Measurements from ENCODE around the gene SLC4A9. TPM values are rescaled to one million over a fixed set of nuclear protein-coding genes. Genes with fewer than 3 reads are reported as not detected.
A peak's percentile ranks its signal among the peaks of the same experiment; 100 is the strongest.

The SLC4A9 gene
- polyA plus RNA-seq, 2 donors, result 0.14 to 0.20 TPM

GRCh38 chr5:140356853-140357725 lies 2.9 kb upstream of the SLC4A9 start:
- no peak overlapping the region for H3K27ac ChIP-seq (ENCODE audit: low read depth in 2 of 2, low read length in 1 of 2)
- no peaks in the 10 kb centered on the region for H3K36me3 ChIP-seq (ENCODE audit: control insufficient read depth in 2 of 2, insufficient read depth in 2 of 2, low read length in 1 of 2)

GRCh38 chr5:140357726-140358093 lies 2.3 kb upstream of the SLC4A9 start:
- Histone ChIP-seq H3K27me3 (ENCODE audit: control insufficient read depth in 1 of 2, insufficient read depth in 2 of 2, low read length in 2 of 2) (no peaks in the 10 kb centered on the region), H3K27ac (ENCODE audit: low read depth in 2 of 2, low read length in 1 of 2) (no peak overlapping the region), H3K9me3 (ENCODE audit: control insufficient read depth in 2 of 2, insufficient read depth in 1 of 2, low read depth in 1 of 2, low read length in 1 of 2) (no peaks in the 10 kb centered on the region), H3K4me1 (ENCODE audit: control insufficient read depth in 2 of 2, insufficient read depth in 2 of 2, low read length in 1 of 2) (no peaks in the 10 kb centered on the region), H3K36me3 (ENCODE audit: control insufficient read depth in 2 of 2, insufficient read depth in 2 of 2, low read length in 1 of 2) (no peaks in the 10 kb centered on the region), H3K4me3 (ENCODE audit: low read depth in 1 of 2, low read length in 2 of 2) (no peak overlapping the region)
- WGBS, 2 donors, result 1% methylated on average over 18 of the region's 18 CpGs

More at GRCh38 chr5:140356853-140357725, 2.9 kb upstream of the SLC4A9 start:
- no peaks in the 10 kb centered on the region for H3K27me3 ChIP-seq (ENCODE audit: control insufficient read depth in 1 of 2, insufficient read depth in 2 of 2, low read length in 2 of 2)
- 29 to 33% methylated on average over 10 of the region's 10 CpGs for WGBS, 2 donors
- no peaks in the 10 kb centered on the region for H3K4me1 ChIP-seq (ENCODE audit: control insufficient read depth in 2 of 2, insufficient read depth in 2 of 2, low read length in 1 of 2)
- H3K4me3 ChIP-seq (ENCODE audit: low read depth in 1 of 2, low read length in 2 of 2), result no peak overlapping the region
- H3K9me3 ChIP-seq (ENCODE audit: control insufficient read depth in 2 of 2, insufficient read depth in 1 of 2, low read depth in 1 of 2, low read length in 1 of 2), result no peaks in the 10 kb centered on the region

GRCh38 chr5:140358738-140359310 lies 1.2 kb upstream of the SLC4A9 start:
- WGBS, 2 donors, result 80 to 85% methylated on average over 4 of the region's 4 CpGs

GRCh38 chr5:140360681-140361479 lies 886 bp downstream of the SLC4A9 start:
- no peaks in the 10 kb centered on the region for H3K36me3 ChIP-seq (ENCODE audit: control insufficient read depth in 2 of 2, insufficient read depth in 2 of 2, low read length in 1 of 2)
- no peak overlapping the region for H3K27ac ChIP-seq (ENCODE audit: low read depth in 2 of 2, low read length in 1 of 2)
- H3K4me3 ChIP-seq (ENCODE audit: low read depth in 1 of 2, low read length in 2 of 2), result no peak overlapping the region
- H3K4me1 ChIP-seq (ENCODE audit: control insufficient read depth in 2 of 2, insufficient read depth in 2 of 2, low read length in 1 of 2), result peaks cover 0 to 4% of the 10 kb centered on the region in 2 donors
- H3K27me3 ChIP-seq (ENCODE audit: control insufficient read depth in 1 of 2, insufficient read depth in 2 of 2, low read length in 2 of 2), result no peaks in the 10 kb centered on the region
- H3K9me3 ChIP-seq (ENCODE audit: control insufficient read depth in 2 of 2, insufficient read depth in 1 of 2, low read depth in 1 of 2, low read length in 1 of 2), result no peaks in the 10 kb centered on the region
- WGBS, 2 donors, result 76 to 79% methylated on average over 7 of the region's 7 CpGs

More at GRCh38 chr5:140358738-140359310, 1.2 kb upstream of the SLC4A9 start:
- H3K4me1 ChIP-seq (ENCODE audit: control insufficient read depth in 2 of 2, insufficient read depth in 2 of 2, low read length in 1 of 2), result peaks cover 0 to 4% of the 10 kb centered on the region in 2 donors
- H3K27me3 ChIP-seq (ENCODE audit: control insufficient read depth in 1 of 2, insufficient read depth in 2 of 2, low read length in 2 of 2), result no peaks in the 10 kb centered on the region
- no peaks in the 10 kb centered on the region for H3K36me3 ChIP-seq (ENCODE audit: control insufficient read depth in 2 of 2, insufficient read depth in 2 of 2, low read length in 1 of 2)
- H3K4me3 ChIP-seq (ENCODE audit: low read depth in 1 of 2, low read length in 2 of 2), result no peak overlapping the region
- H3K27ac ChIP-seq (ENCODE audit: low read depth in 2 of 2, low read length in 1 of 2), result no peak overlapping the region
- no peaks in the 10 kb centered on the region for H3K9me3 ChIP-seq (ENCODE audit: control insufficient read depth in 2 of 2, insufficient read depth in 1 of 2, low read depth in 1 of 2, low read length in 1 of 2)

DNA sequence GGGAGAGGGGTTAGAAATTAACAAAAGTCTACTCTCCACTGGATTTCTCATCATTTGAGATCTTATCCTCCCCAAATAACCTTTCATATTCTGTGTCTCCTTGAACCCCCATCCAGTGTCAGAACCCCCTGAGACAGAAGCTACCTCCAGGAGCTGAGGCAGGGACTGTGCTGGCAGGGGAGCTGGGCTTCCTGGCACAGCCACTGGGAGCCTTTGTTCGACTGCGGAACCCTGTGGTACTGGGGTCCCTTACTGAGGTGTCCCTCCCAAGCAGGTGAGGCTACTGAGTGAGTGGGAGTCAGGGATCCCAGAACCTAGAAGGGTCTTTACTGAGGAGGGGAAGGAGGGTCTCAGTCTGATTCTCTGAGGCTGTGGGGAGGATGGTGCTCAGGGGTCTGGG lies 1.9 kb downstream of the SLC4A9 start:
- 88 to 90% methylated on average over 2 of the region's 2 CpGs for whole genome bisulfite sequencing, 2 donors
- no peak overlapping the region for H3K4me3 ChIP-seq (ENCODE audit: low read depth in 1 of 2, low read length in 2 of 2)
- H3K9me3 ChIP-seq (ENCODE audit: control insufficient read depth in 2 of 2, insufficient read depth in 1 of 2, low read depth in 1 of 2, low read length in 1 of 2), result no peaks in the 10 kb centered on the region
- peaks cover 0 to 7% of the 10 kb centered on the region in 2 donors for H3K4me1 ChIP-seq (ENCODE audit: control insufficient read depth in 2 of 2, insufficient read depth in 2 of 2, low read length in 1 of 2)
- no peak overlapping the region for H3K27ac ChIP-seq (ENCODE audit: low read depth in 2 of 2, low read length in 1 of 2)
- no peaks in the 10 kb centered on the region for H3K27me3 ChIP-seq (ENCODE audit: control insufficient read depth in 1 of 2, insufficient read depth in 2 of 2, low read length in 2 of 2)
- H3K36me3 ChIP-seq (ENCODE audit: control insufficient read depth in 2 of 2, insufficient read depth in 2 of 2, low read length in 1 of 2), result no peaks in the 10 kb centered on the region

- Histone ChIP-seq H3K4me1 (ENCODE audit: control insufficient read depth in 2 of 2, insufficient read depth in 2 of 2, low read length in 1 of 2) (peaks cover 0 to 11% of the 10 kb centered on the region in 2 donors), H3K9me3 (ENCODE audit: control insufficient read depth in 2 of 2, insufficient read depth in 1 of 2, low read depth in 1 of 2, low read length in 1 of 2) (no peaks in the 10 kb centered on the region), H3K36me3 (ENCODE audit: control insufficient read depth in 2 of 2, insufficient read depth in 2 of 2, low read length in 1 of 2) (no peaks in the 10 kb centered on the region), H3K27me3 (ENCODE audit: control insufficient read depth in 1 of 2, insufficient read depth in 2 of 2, low read length in 2 of 2) (no peaks in the 10 kb centered on the region), H3K27ac (ENCODE audit: low read depth in 2 of 2, low read length in 1 of 2) (no peak overlapping the region), H3K4me3 (ENCODE audit: low read depth in 1 of 2, low read length in 2 of 2) (no peak overlapping the region)
- WGBS, 2 donors, result 82 to 85% methylated on average over 8 of the region's 8 CpGs
Measured at GRCh38 chr5:140362311-140362710, 2.3 kb downstream of the SLC4A9 start.

GRCh38 chr5:140362875-140363630 lies 3.1 kb downstream of the SLC4A9 start:
- Histone ChIP-seq H3K27ac (ENCODE audit: low read depth in 2 of 2, low read length in 1 of 2) (no peak overlapping the region), H3K9me3 (ENCODE audit: control insufficient read depth in 2 of 2, insufficient read depth in 1 of 2, low read depth in 1 of 2, low read length in 1 of 2) (no peaks in the 10 kb centered on the region), H3K4me3 (ENCODE audit: low read depth in 1 of 2, low read length in 2 of 2) (peak overlapping the region; percentile 33 to 44), H3K36me3 (ENCODE audit: control insufficient read depth in 2 of 2, insufficient read depth in 2 of 2, low read length in 1 of 2) (no peaks in the 10 kb centered on the region), H3K27me3 (ENCODE audit: control insufficient read depth in 1 of 2, insufficient read depth in 2 of 2, low read length in 2 of 2) (no peaks in the 10 kb centered on the region), H3K4me1 (ENCODE audit: control insufficient read depth in 2 of 2, insufficient read depth in 2 of 2, low read length in 1 of 2) (peaks cover 0 to 16% of the 10 kb centered on the region in 2 donors)
- WGBS, 2 donors, result 12% methylated on average over 29 of the region's 29 CpGs

DNA sequence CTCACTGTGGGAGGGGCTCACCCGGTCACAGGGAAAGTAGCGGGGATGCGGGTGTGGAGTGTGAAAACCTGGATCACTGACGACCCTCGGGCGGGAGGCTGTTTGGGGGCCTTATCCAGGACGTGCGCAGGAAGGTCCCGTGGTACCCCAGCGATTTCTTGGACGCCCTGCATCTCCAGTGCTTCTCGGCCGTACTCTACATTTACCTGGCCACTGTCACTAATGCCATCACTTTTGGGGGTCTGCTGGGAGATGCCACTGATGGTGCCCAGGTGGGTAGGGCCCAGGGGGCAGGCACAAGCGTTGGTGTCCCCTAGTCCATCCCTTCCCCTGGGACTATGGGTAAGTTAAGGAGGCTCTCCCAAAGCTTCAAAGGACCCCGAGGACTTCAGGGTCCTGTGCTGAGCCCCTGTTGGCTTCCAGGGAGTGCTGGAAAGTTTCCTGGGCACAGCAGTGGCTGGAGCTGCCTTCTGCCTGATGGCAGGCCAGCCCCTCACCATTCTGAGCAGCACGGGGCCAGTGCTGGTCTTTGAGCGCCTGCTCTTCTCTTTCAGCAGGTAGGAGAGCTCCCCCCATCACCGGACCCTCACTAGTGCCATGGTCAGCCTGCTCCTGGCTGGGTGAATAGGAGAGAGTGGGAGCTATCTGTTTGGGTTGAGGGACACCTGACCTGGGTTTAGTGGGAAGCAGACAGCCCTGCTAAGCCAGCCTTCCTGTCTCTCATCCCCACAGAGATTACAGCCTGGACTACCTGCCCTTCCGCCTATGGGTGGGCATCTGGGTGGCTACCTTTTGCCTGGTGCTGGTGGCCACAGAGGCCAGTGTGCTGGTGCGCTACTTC lies 3.9 kb downstream of the SLC4A9 start:
- Histone ChIP-seq H3K9me3 (ENCODE audit: control insufficient read depth in 2 of 2, insufficient read depth in 1 of 2, low read depth in 1 of 2, low read length in 1 of 2) (no peaks in the 10 kb centered on the region), H3K27ac (ENCODE audit: low read depth in 2 of 2, low read length in 1 of 2) (no peak overlapping the region), H3K27me3 (ENCODE audit: control insufficient read depth in 1 of 2, insufficient read depth in 2 of 2, low read length in 2 of 2) (no peaks in the 10 kb centered on the region), H3K36me3 (ENCODE audit: control insufficient read depth in 2 of 2, insufficient read depth in 2 of 2, low read length in 1 of 2) (no peaks in the 10 kb centered on the region), H3K4me1 (ENCODE audit: control insufficient read depth in 2 of 2, insufficient read depth in 2 of 2, low read length in 1 of 2) (peaks cover 0 to 17% of the 10 kb centered on the region in 2 donors), H3K4me3 (ENCODE audit: low read depth in 1 of 2, low read length in 2 of 2) (peak overlapping the region; percentile 33 to 44)
- WGBS, 2 donors, result 62 to 65% methylated on average over 20 of the region's 20 CpGs
